ENCODE data around the gene DPYSL5. TPM values are rescaled to one million over a fixed set of nuclear protein-coding genes. Genes with fewer than 3 reads are reported as not detected.

Gene DPYSL5
- polyA plus RNA-seq, 1 donor = 39.8 TPM

GRCh38 chr2:26969077-26969844 lies 121.3 kb downstream of the DPYSL5 start:
- DNase-seq = no peak

GRCh38 chr2:26970244-26970927 lies 122.5 kb downstream of the DPYSL5 start, which contains the start of gene MAPRE3:
MAPRE3 (plus strand) TSS chr2:26970637; CDS start chr2:27022219, 51,582 bp downstream.
- DNase-seq = peak; percentile 82

- DNase-seq = no peak
Measured at GRCh38 chr2:26970928-26971627, 123.1 kb downstream of the DPYSL5 start.

- no peak for DNase-seq
Measured at GRCh38 chr2:26971911-26972786, 124.2 kb downstream of the DPYSL5 start.

- DNase-seq = no peak
Measured at GRCh38 chr2:26974352-26974751, 126.4 kb downstream of the DPYSL5 start.

GRCh38 chr2:26975102-26975501 lies 127.2 kb downstream of the DPYSL5 start:
- DNase-seq = no peak

- no peak for DNase-seq
Measured at GRCh38 chr2:26975656-26976055, 127.7 kb downstream of the DPYSL5 start.

- no peak for DNase-seq
Measured at GRCh38 chr2:26976237-26976636, 128.3 kb downstream of the DPYSL5 start.

- no peak for DNase-seq
Measured at GRCh38 chr2:26977012-26977411, 129.1 kb downstream of the DPYSL5 start.

- DNase-seq = no peak
Measured at GRCh38 chr2:26978061-26978596, 130.2 kb downstream of the DPYSL5 start.

GRCh38 chr2:26979741-26980140 lies 131.8 kb downstream of the DPYSL5 start:
- no peak for DNase-seq

GRCh38 chr2:26980971-26981370 lies 133.0 kb downstream of the DPYSL5 start:
- no peak for DNase-seq

- DNase-seq = peak; percentile 9
Measured at GRCh38 chr2:26982102-26982742, 134.3 kb downstream of the DPYSL5 start.

- DNase-seq = no peak
Measured at GRCh38 chr2:26983746-26984145, 135.8 kb downstream of the DPYSL5 start.

GRCh38 chr2:26985807-26986206 lies 137.9 kb downstream of the DPYSL5 start:
- DNase-seq = no peak

GRCh38 chr2:26986576-26986975 lies 138.6 kb downstream of the DPYSL5 start:
- no peak for DNase-seq

GRCh38 chr2:26988058-26988860 lies 140.3 kb downstream of the DPYSL5 start:
- DNase-seq = no peak

- no peak for DNase-seq
Measured at GRCh38 chr2:26989156-26989555, 141.2 kb downstream of the DPYSL5 start.

GRCh38 chr2:26991717-26992116 lies 143.8 kb downstream of the DPYSL5 start:
- DNase-seq = no peak

GRCh38 chr2:26993768-26994167 lies 145.8 kb downstream of the DPYSL5 start:
- no peak for DNase-seq

- no peak for DNase-seq
Measured at GRCh38 chr2:26994983-26995382, 147.1 kb downstream of the DPYSL5 start.
